Measurements from ENCODE around the gene ZFP36L2. TPM values are rescaled to one million over a fixed set of nuclear protein-coding genes. Genes with fewer than 3 reads are reported as not detected.
A peak's percentile ranks its signal among the peaks of the same experiment; 100 is the strongest.

ZFP36L2 gene
- total and polyA plus RNA-seq, 9 donors: 115 to 369 (median 232) TPM

- intact Hi-C loops (cut with DNase I): loop anchor here in 3 of 4 donors (2.0 to 10.0 kb wide), 7 partner anchors 84 to 366 kb away; no protein-coding TSS in a partner anchor
- WGBS, 3 donors: 4 to 5% (median 4%) methylated on average over 5 of the region's 5 CpGs
- peaks cover 27% of the 10 kb centered on the region for H3K4me1 ChIP-seq (ENCODE audit: insufficient read depth)
Observed at GRCh38 chr2:43220760-43221123, 5.7 kb downstream of the ZFP36L2 start.

GRCh38 chr2:43220229-43220751, 6.1 kb downstream of the ZFP36L2 start:
- H3K27ac ChIP-seq: peak overlapping the region; percentile 73 to 90
- peak overlapping the region; percentile 35 for H3K4me3 ChIP-seq
- no peaks in the 10 kb centered on the region for H3K9me3 ChIP-seq
- TF ChIP-seq EP300 (IDR thresholded peaks at IDR 0.05) (no peak), POLR2A (IDR thresholded peaks at IDR 0.05) (no peak)
- TF ChIP-seq, protein P1, sequence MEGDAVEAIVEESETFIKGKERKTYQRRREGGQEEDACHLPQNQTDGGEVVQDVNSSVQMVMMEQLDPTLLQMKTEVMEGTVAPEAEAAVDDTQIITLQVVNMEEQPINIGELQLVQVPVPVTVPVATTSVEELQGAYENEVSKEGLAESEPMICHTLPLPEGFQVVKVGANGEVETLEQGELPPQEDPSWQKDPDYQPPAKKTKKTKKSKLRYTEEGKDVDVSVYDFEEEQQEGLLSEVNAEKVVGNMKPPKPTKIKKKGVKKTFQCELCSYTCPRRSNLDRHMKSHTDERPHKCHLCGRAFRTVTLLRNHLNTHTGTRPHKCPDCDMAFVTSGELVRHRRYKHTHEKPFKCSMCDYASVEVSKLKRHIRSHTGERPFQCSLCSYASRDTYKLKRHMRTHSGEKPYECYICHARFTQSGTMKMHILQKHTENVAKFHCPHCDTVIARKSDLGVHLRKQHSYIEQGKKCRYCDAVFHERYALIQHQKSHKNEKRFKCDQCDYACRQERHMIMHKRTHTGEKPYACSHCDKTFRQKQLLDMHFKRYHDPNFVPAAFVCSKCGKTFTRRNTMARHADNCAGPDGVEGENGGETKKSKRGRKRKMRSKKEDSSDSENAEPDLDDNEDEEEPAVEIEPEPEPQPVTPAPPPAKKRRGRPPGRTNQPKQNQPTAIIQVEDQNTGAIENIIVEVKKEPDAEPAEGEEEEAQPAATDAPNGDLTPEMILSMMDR (IDR thresholded peaks at IDR 0.05): no peak
- H3K27me3 ChIP-seq: no peaks in the 10 kb centered on the region
- no peak for DNase-seq
- no peaks in the 10 kb centered on the region for H3K36me3 ChIP-seq
- intact Hi-C loops (cut with DNase I): loop anchor here in 3 of 4 donors (2.0 to 10.0 kb wide), 7 partner anchors 85 to 365 kb away; no protein-coding TSS in a partner anchor
- H3K4me1 ChIP-seq (ENCODE audit: insufficient read depth): peaks cover 27% of the 10 kb centered on the region
- WGBS, 3 donors: 3 to 4% (median 4%) methylated on average over 10 of the region's 10 CpGs

More at GRCh38 chr2:43220760-43221123, 5.7 kb downstream of the ZFP36L2 start:
- Histone ChIP-seq H3K27me3 (no peaks in the 10 kb centered on the region), H3K36me3 (no peaks in the 10 kb centered on the region), H3K27ac (peak overlapping the region; percentile 73 to 90), H3K4me3 (peak overlapping the region; percentile 77), H3K9me3 (no peaks in the 10 kb centered on the region)
- TF ChIP-seq EP300 (IDR thresholded peaks at IDR 0.05) (no peak), POLR2A (IDR thresholded peaks at IDR 0.05) (no peak)
- TF ChIP-seq, protein P1 (IDR thresholded peaks at IDR 0.05): no peak
- DNase-seq: no peak

GRCh38 chr2:43219383-43220228, 6.8 kb downstream of the ZFP36L2 start:
- H3K9me3 ChIP-seq: no peaks in the 10 kb centered on the region
- DNase-seq: peak; percentile 80 to 88 (median 84)
- peak overlapping the region; percentile 35 for H3K4me3 ChIP-seq
- TF ChIP-seq, protein P1 (IDR thresholded peaks at IDR 0.05): no peak
- peak; percentile 31 for TF ChIP-seq POLR2A (IDR thresholded peaks at IDR 0.05)
- 2 to 4% (median 4%) methylated on average over 35 of the region's 35 CpGs for WGBS, 3 donors
- H3K27ac ChIP-seq: peak overlapping the region; percentile 73 to 90
- H3K27me3 ChIP-seq: no peaks in the 10 kb centered on the region
- intact Hi-C loops (cut with DNase I): loop anchor here (2.0 to 10.0 kb wide), 8 partner anchors 42 to 365 kb away; no protein-coding TSS in a partner anchor
- no peaks in the 10 kb centered on the region for H3K36me3 ChIP-seq
- H3K4me1 ChIP-seq (ENCODE audit: insufficient read depth): peaks cover 27% of the 10 kb centered on the region

DNA sequence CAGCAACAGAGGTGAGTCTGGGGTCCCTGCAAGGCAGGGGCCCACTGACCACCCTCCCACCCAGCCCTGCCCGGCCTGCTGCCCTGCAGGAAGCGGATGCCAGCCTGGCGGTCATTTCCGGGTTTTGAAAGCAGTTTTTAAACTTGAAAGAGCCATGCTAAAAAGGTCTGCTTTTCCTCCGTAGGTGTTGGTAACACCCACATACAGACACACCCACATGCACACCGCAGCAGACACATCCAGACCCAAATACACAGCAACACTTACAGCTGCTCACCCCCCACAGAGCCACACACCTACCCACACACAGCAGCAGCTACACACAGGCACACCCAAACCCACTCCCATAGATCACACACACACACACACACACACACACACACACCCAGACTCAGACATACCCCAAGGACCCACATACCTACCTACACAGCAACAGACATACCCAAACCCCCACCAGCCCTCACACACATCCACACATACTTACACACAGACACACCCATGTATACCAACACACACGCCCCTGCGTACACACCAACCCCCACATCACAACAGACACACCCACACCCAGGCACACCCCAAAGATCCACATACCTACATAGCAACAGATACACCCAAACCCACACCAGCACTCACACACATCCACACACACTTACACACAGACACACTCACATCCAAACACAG, 7.6 kb downstream of the ZFP36L2 start:
- DNase-seq: peak; percentile 34 to 63 (median 55)
- TF ChIP-seq, protein P1 (IDR thresholded peaks at IDR 0.05): no peak
- TF ChIP-seq POLR2A (IDR thresholded peaks at IDR 0.05) (no peak), EP300 (IDR thresholded peaks at IDR 0.05) (no peak)
- Histone ChIP-seq H3K36me3 (no peaks in the 10 kb centered on the region), H3K4me1 (ENCODE audit: insufficient read depth) (peaks cover 27% of the 10 kb centered on the region), H3K27me3 (no peaks in the 10 kb centered on the region), H3K4me3 (peak overlapping the region; percentile 35), H3K9me3 (no peaks in the 10 kb centered on the region), H3K27ac (peak overlapping the region; percentile 38 to 90)
- intact Hi-C loops (cut with DNase I): loop anchor here in 3 of 4 donors (5.0 to 10.0 kb wide), 3 partner anchors 42 to 192 kb away; no protein-coding TSS in a partner anchor
- 8 to 13% (median 9%) methylated on average over 8 of the region's 8 CpGs for WGBS, 3 donors
